Measurements from ENCODE around the gene USP54.

The USP54 gene

GRCh38 chr10:73493781-73494180, 97.4 kb downstream of the USP54 start:
- TF ChIP-seq FOXP2 (optimal IDR thresholded peaks at IDR 0.05; ENCODE audit: borderline replicate concordance, extremely low read depth, extremely low read length, insufficient read depth) (no peak), SIN3A (IDR thresholded peaks at IDR 0.05; ENCODE audit: borderline replicate concordance, insufficient read depth, low read length) (no peak), TAF1 (IDR thresholded peaks at IDR 0.05; ENCODE audit: borderline replicate concordance, insufficient read depth, low read length) (no peak), REST (IDR thresholded peaks at IDR 0.05; ENCODE audit: insufficient read depth in 1 of 2, low read depth in 2 of 2, low read length in 2 of 2) (no peak), POLR2AphosphoS5 (IDR thresholded peaks at IDR 0.05; ENCODE audit: low read depth, low read length) (no peak)

GRCh38 chr10:73486601-73487000, 104.5 kb downstream of the USP54 start:
- TF ChIP-seq POLR2AphosphoS5 (IDR thresholded peaks at IDR 0.05; ENCODE audit: low read depth, low read length): no peak
- no peak for TF ChIP-seq SIN3A (IDR thresholded peaks at IDR 0.05; ENCODE audit: borderline replicate concordance, insufficient read depth, low read length)
- TF ChIP-seq TAF1 (IDR thresholded peaks at IDR 0.05; ENCODE audit: borderline replicate concordance, insufficient read depth, low read length): no peak
- TF ChIP-seq REST (IDR thresholded peaks at IDR 0.05; ENCODE audit: insufficient read depth in 1 of 2, low read depth in 2 of 2, low read length in 2 of 2): no peak
- TF ChIP-seq FOXP2 (optimal IDR thresholded peaks at IDR 0.05; ENCODE audit: borderline replicate concordance, extremely low read depth, extremely low read length, insufficient read depth): no peak

GRCh38 chr10:73485320-73485719, 105.8 kb downstream of the USP54 start:
- no peak for TF ChIP-seq TAF1 (IDR thresholded peaks at IDR 0.05; ENCODE audit: borderline replicate concordance, insufficient read depth, low read length)
- TF ChIP-seq REST (IDR thresholded peaks at IDR 0.05; ENCODE audit: insufficient read depth in 1 of 2, low read depth in 2 of 2, low read length in 2 of 2): no peak
- no peak for TF ChIP-seq FOXP2 (optimal IDR thresholded peaks at IDR 0.05; ENCODE audit: borderline replicate concordance, extremely low read depth, extremely low read length, insufficient read depth)
- TF ChIP-seq POLR2AphosphoS5 (IDR thresholded peaks at IDR 0.05; ENCODE audit: low read depth, low read length): no peak
- TF ChIP-seq SIN3A (IDR thresholded peaks at IDR 0.05; ENCODE audit: borderline replicate concordance, insufficient read depth, low read length): no peak

GRCh38 chr10:73480158-73480557, 111.0 kb downstream of the USP54 start:
- TF ChIP-seq FOXP2 (optimal IDR thresholded peaks at IDR 0.05; ENCODE audit: borderline replicate concordance, extremely low read depth, extremely low read length, insufficient read depth): no peak
- TF ChIP-seq REST (IDR thresholded peaks at IDR 0.05; ENCODE audit: insufficient read depth in 1 of 2, low read depth in 2 of 2, low read length in 2 of 2): no peak

- no peak for TF ChIP-seq POLR2AphosphoS5 (IDR thresholded peaks at IDR 0.05; ENCODE audit: low read depth, low read length)
- TF ChIP-seq SIN3A (IDR thresholded peaks at IDR 0.05; ENCODE audit: borderline replicate concordance, insufficient read depth, low read length): no peak
- TF ChIP-seq REST (IDR thresholded peaks at IDR 0.05; ENCODE audit: insufficient read depth in 1 of 2, low read depth in 2 of 2, low read length in 2 of 2): no peak
- TF ChIP-seq FOXP2 (optimal IDR thresholded peaks at IDR 0.05; ENCODE audit: borderline replicate concordance, extremely low read depth, extremely low read length, insufficient read depth): no peak
- TF ChIP-seq TAF1 (IDR thresholded peaks at IDR 0.05; ENCODE audit: borderline replicate concordance, insufficient read depth, low read length): no peak
Measured at GRCh38 chr10:73478636-73479035, 112.5 kb downstream of the USP54 start.

Data from PFSK-1 (cell line).